Panc1 (cell line): ENCODE measurements around the gene LGR5. TPM values are rescaled to one million over a fixed set of nuclear protein-coding genes. Genes with fewer than 3 reads are reported as not detected.

Experiments used
- ATAC-seq: fragments of 200-7000 bp; cut with Tn5 transposase; 2 replicates; pipeline ENCODE4 v1.9.1; 2020; ENCODE audit warnings: mild to moderate bottlenecking, moderate library complexity
- BruUV-seq: library from RNA; stranded (reverse); fragments of 400-500 nt; replicated peaks from 2 replicates; lab custom pipeline; 2021; lab: Mats Ljungman, UMichigan
- CTCF ChIA-PET: fragments of 300-600 bp; sonication (Branson Sonifier 250); formaldehyde crosslinking; loops from one replicate; lab custom pipeline; 2022; ENCODE audit warnings: antibody characterized with exemption; lab: Charles Lee
- POLR2A ChIA-PET: fragments of 300-600 bp; sonication (Branson Sonifier 250); formaldehyde crosslinking; loops from one replicate; lab custom pipeline; 2022; ENCODE audit warnings: antibody characterized with exemption; lab: Charles Lee
- DNase-seq: peaks from one replicate; pipeline ENCODE4 v3.0.0-alpha.2; 2010; ENCODE audit warnings: low read depth, low spot score
- H3K27ac ChIP-seq: 2 replicates; pipeline ENCODE4 v1.5.1; 2011; ENCODE audit warnings: mild to moderate bottlenecking, low read length, inconsistent platforms
- H3K27me3 ChIP-seq: fragments of 200-500 bp; sonication (Bioruptor generic); 2 replicates; pipeline ENCODE4 v1.6.0; 2014; ENCODE audit warnings: low read length, inconsistent platforms; ENCODE audit not compliant: control insufficient read depth, insufficient read depth
- H3K36me3 ChIP-seq: fragments of 200-500 bp; sonication (Bioruptor generic); 2 replicates; pipeline ENCODE4 v1.5.1; 2014; ENCODE audit warnings: inconsistent platforms, mild to moderate bottlenecking, low read length, moderate library complexity; ENCODE audit not compliant: control insufficient read depth, insufficient read depth
- H3K4me1 ChIP-seq: 2 replicates; pipeline ENCODE4 v1.5.1; 2011; ENCODE audit warnings: inconsistent platforms, mild to moderate bottlenecking, low read length, moderate library complexity; ENCODE audit not compliant: control insufficient read depth, insufficient read depth
- H3K4me3 ChIP-seq, 2 experiments: 2 replicates each; pipeline ENCODE4 v1.5.1; 2011 to 2012; ENCODE audit warnings: low read depth in 2 of 2, low read length in 2 of 2, mild to moderate bottlenecking in 2 of 2, inconsistent platforms in 1 of 2, moderate library complexity in 1 of 2
- H3K9me3 ChIP-seq: fragments of 200-500 bp; sonication (Bioruptor generic); 2 replicates; pipeline ENCODE4 v1.5.1; 2014; ENCODE audit warnings: low read depth, mild to moderate bottlenecking, inconsistent platforms, low read length, moderate library complexity; ENCODE audit not compliant: control insufficient read depth, insufficient read depth
- CTCF ChIP-seq: fragments of 450-650 bp; IDR thresholded peaks from 2 replicates; pipeline ENCODE4 v1.5.1; 2017; ENCODE audit warnings: mild to moderate bottlenecking
- POLR2AphosphoS5 ChIP-seq: IDR thresholded peaks from 2 replicates; pipeline ENCODE4 v1.6.1; 2012; ENCODE audit warnings: mild to moderate bottlenecking, low read depth, low read length, moderate library complexity
- REST ChIP-seq, 2 experiments: IDR thresholded peaks; 2 replicates each; pipeline ENCODE4 v1.6.1; 2011 to 2012; ENCODE audit warnings: low read depth in 2 of 2, control low read depth in 1 of 2, low read length in 1 of 2, mild to moderate bottlenecking in 1 of 2, moderate library complexity in 1 of 2; ENCODE audit not compliant: insufficient read depth in 1 of 2
- SIN3A ChIP-seq: IDR thresholded peaks from 2 replicates; pipeline ENCODE4 v1.6.1; 2012; ENCODE audit warnings: low read depth, mild to moderate bottlenecking, low read length, moderate library complexity, borderline replicate concordance; ENCODE audit not compliant: insufficient read depth
- TCF7L2 ChIP-seq: IDR thresholded peaks from 2 replicates; pipeline ENCODE4 v1.6.1; 2011; ENCODE audit warnings: mild to moderate bottlenecking, low read depth, low read length, inconsistent platforms
- in situ Hi-C: cut with HindIII; loops from 2 replicates; pipeline ENCODE4 v1.10.0; 2016; ENCODE audit warnings: low sequenced_read_pairs, low pct_unique_long_range_greater_than_20kb
- intact Hi-C: fragments of 100-400 bp; cut with micrococcal nuclease; formaldehyde crosslinking; loops from one replicate; pipeline ENCODE4 v1.10.0; 2022; ENCODE audit not compliant: unreplicated experiment
- total RNA-seq: library from RNA; stranded (reverse); gene quantifications from one replicate; pipeline ENCODE4 v1.2.1, GENCODE V29; 2021; ENCODE audit not compliant: unreplicated experiment

Gene LGR5
- total RNA-seq, 1 experiment from 2014 or later = 1.9 TPM

GRCh38 chr12:71436696-71437095, 2.9 kb upstream of the LGR5 start:
- TF ChIP-seq REST (IDR thresholded peaks at IDR 0.05; ENCODE audit: insufficient read depth in 1 of 2, low read depth in 2 of 2, low read length in 1 of 2) (no peak), SIN3A (no peak), TCF7L2 (no peak), POLR2AphosphoS5 (no peak), CTCF (no peak)
- POLR2A ChIA-PET = no interaction called here

GRCh38 chr12:71438670-71439361, 782 bp upstream of the LGR5 start:
- Histone ChIP-seq H3K9me3 (no peaks in the 10 kb centered on the region), H3K4me1 (peaks cover 9% of the 10 kb centered on the region), H3K4me3 (peak overlapping the region; percentile 37), H3K36me3 (peaks cover 2% of the 10 kb centered on the region; the same call in 1 of the 2 replicates), H3K27ac (no peak overlapping the region), H3K27me3 (peaks cover 42% of the 10 kb centered on the region)
- DNase-seq (no peak), ATAC-seq (0 out of 2 replicates have a peak, but pooled peaks have one; percentile 41)
- intact Hi-C loops = no loop called here
- in situ Hi-C loops = no loop called here
- POLR2A ChIA-PET = no interaction called here
- TF ChIP-seq POLR2AphosphoS5 (no peak), TCF7L2 (peak; percentile 53; the same call in 1 of the 2 replicates), REST (IDR thresholded peaks at IDR 0.05; ENCODE audit: insufficient read depth in 1 of 2, low read depth in 2 of 2, low read length in 1 of 2) (no peak)
- BruUV-seq = no TSS peak
- CTCF ChIA-PET = no interaction called here

More at GRCh38 chr12:71436696-71437095, 2.9 kb upstream of the LGR5 start:
- ATAC-seq (no peak), DNase-seq (no peak)
- H3K27ac ChIP-seq = no peak overlapping the region
- H3K4me1 ChIP-seq = peaks cover 9% of the 10 kb centered on the region
- H3K36me3 ChIP-seq = no peaks in the 10 kb centered on the region
- no TSS peak for BruUV-seq
- no peaks in the 10 kb centered on the region for H3K9me3 ChIP-seq
- peaks cover 27% of the 10 kb centered on the region for H3K27me3 ChIP-seq
- no peak overlapping the region for H3K4me3 ChIP-seq
- in situ Hi-C loops = no loop called here
- CTCF ChIA-PET = no interaction called here
- intact Hi-C loops = no loop called here
